Tibial nerve (tissue), 4 donors: Measurements from ENCODE around the gene ADORA1. TPM values are rescaled to one million over a fixed set of nuclear protein-coding genes. Genes with fewer than 3 reads are reported as not detected.

ENCODE experiments used
- DNase-seq, 2 donors: peaks; one replicate each; pipeline ENCODE4 v3.0.0-alpha.2; 2019; ENCODE audit warnings: low spot score in 2 of 2
- H3K27ac ChIP-seq, 4 donors: fragments of 200-600 bp; sonication (generic) in 3 of 4; one replicate each; pipeline ENCODE4 v1.5.1; 2017 to 2019; ENCODE audit warnings: mild to moderate bottlenecking in 1 of 4
- H3K27me3 ChIP-seq, 2 donors: fragments of 200-600 bp; sonication (generic) in 1 of 2; one replicate each; pipeline versions ENCODE4 v1.5.1 to v1.6.0; 2017 to 2019
- H3K36me3 ChIP-seq, 3 donors: fragments of 200-600 bp; sonication (generic); one replicate each; pipeline ENCODE4 v1.5.1; 2018 to 2019
- H3K4me1 ChIP-seq, 4 donors: fragments of 200-600 bp; sonication (generic) in 3 of 4; one replicate each; pipeline ENCODE4 v1.5.1; 2017 to 2019
- H3K4me3 ChIP-seq, 4 donors: fragments of 200-600 bp; sonication (generic) in 3 of 4; one replicate each; pipeline ENCODE4 v1.5.1; 2017 to 2019; ENCODE audit warnings: mild to moderate bottlenecking in 1 of 4, moderate library complexity in 1 of 4
- H3K9me3 ChIP-seq, 4 donors: fragments of 200-600 bp; sonication (generic) in 3 of 4; one replicate each; pipeline ENCODE4 v1.5.1; 2017 to 2019
- EP300 ChIP-seq, 2 donors: sonication (generic); formaldehyde crosslinking; IDR thresholded peaks; one replicate each; pipeline ENCODE4 v1.6.1; 2017; ENCODE audit warnings: antibody characterized with exemption in 2 of 2, mild to moderate bottlenecking in 1 of 2
- POLR2A ChIP-seq, 2 donors: fragments of 450-650 bp; IDR thresholded peaks; one replicate each; pipeline ENCODE4 v1.6.1; 2017; ENCODE audit warnings: antibody characterized with exemption in 2 of 2, mild to moderate bottlenecking in 2 of 2, moderate library complexity in 2 of 2
- WGBS, 2 donors: methylation state at CpG; one replicate each; pipeline ENCODE4 v1.1.5; 2018; 5-methylcytosine and 5-hydroxymethylcytosine counted together
- total RNA-seq, 4 donors: library from RNA; depleted of rRNA; stranded (reverse); fragments of >200 nt; gene quantifications; one replicate each; pipeline ENCODE4 v1.1.0, GENCODE V29; 2016
- TF ChIP-seq, protein P1 (sequence below), 5 experiments: fragments of 200-600 bp in 3 of 5; fragments of 450-650 bp in 2 of 5; sonication (generic) in 3 of 5; IDR thresholded peaks; one replicate each; pipeline ENCODE4 v1.5.1; 2016 to 2019; ENCODE audit warnings: antibody characterized with exemption in 5 of 5, mild to moderate bottlenecking in 3 of 5, moderate library complexity in 2 of 5

Gene ADORA1
- total RNA-seq, 4 donors from 2014 or later, result 0.30 to 2.2 (median 0.96) TPM

DNA sequence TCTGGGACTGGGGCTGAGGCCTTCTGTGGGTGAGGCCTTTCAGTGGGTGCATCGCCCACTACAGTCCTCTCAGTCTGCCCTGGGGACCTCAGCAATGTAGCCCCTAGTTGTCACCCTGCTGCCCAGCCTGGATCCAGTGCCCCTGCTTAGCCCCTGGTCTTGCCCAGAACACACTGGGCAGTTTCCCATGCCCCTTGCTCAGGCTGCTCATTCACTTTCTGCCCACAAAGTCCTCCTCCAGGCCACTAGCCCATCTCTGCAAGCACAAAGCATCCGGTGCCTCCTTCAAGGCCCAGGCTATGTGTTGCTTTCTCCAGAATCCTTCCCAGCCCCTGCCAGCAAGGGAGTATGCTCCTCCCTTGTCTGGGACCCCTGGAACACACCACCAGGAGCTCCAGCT, 5.4 kb upstream of the ADORA1 start:
- Histone ChIP-seq H3K4me3 (no peak overlapping the region), H3K4me1 (peaks cover 0 to 21% (median under 1%) of the 10 kb centered on the region in 4 donors), H3K36me3 (no peaks in the 10 kb centered on the region), H3K9me3 (no peaks in the 10 kb centered on the region), H3K27ac (no peak overlapping the region), H3K27me3 (peaks cover 0 to 68% of the 10 kb centered on the region in 2 donors)
- TF ChIP-seq, protein P1, sequence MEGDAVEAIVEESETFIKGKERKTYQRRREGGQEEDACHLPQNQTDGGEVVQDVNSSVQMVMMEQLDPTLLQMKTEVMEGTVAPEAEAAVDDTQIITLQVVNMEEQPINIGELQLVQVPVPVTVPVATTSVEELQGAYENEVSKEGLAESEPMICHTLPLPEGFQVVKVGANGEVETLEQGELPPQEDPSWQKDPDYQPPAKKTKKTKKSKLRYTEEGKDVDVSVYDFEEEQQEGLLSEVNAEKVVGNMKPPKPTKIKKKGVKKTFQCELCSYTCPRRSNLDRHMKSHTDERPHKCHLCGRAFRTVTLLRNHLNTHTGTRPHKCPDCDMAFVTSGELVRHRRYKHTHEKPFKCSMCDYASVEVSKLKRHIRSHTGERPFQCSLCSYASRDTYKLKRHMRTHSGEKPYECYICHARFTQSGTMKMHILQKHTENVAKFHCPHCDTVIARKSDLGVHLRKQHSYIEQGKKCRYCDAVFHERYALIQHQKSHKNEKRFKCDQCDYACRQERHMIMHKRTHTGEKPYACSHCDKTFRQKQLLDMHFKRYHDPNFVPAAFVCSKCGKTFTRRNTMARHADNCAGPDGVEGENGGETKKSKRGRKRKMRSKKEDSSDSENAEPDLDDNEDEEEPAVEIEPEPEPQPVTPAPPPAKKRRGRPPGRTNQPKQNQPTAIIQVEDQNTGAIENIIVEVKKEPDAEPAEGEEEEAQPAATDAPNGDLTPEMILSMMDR (IDR thresholded peaks at IDR 0.05), result no peak
- WGBS, 2 donors, result 76 to 94% methylated on average over 2 of the region's 2 CpGs
- DNase-seq, result no peak

DNA sequence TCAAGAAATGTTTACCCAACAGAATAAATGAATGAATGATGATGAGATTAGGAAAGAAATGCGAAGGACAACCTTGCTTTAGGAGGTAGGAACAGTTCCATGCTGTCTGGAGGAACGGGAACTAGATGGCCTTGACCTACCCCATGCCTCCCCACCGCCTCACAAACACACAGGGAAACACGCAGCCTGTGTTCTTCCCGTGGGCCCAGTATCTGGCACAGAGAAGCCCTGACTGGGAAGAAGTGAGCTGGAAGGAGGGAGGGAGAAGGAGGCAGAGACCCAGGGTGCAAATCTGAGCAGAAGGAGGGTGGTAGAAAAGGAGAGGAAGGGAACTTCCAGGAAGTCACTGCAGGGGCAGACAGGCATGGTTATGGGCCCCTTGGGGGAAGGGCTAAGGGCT, 3.5 kb upstream of the ADORA1 start:
- Histone ChIP-seq H3K36me3 (no peaks in the 10 kb centered on the region), H3K4me3 (no peak overlapping the region), H3K27me3 (peaks cover 0 to 59% of the 10 kb centered on the region in 2 donors), H3K4me1 (peaks cover 0 to 30% (median 10%) of the 10 kb centered on the region in 4 donors), H3K9me3 (no peaks in the 10 kb centered on the region), H3K27ac (no peak overlapping the region)
- TF ChIP-seq, protein P1 (IDR thresholded peaks at IDR 0.05), result no peak
- TF ChIP-seq POLR2A (IDR thresholded peaks at IDR 0.05), result no peak
- WGBS, 2 donors, result 35 to 52% methylated on average over 5 of the region's 5 CpGs
- DNase-seq, result no peak

DNA sequence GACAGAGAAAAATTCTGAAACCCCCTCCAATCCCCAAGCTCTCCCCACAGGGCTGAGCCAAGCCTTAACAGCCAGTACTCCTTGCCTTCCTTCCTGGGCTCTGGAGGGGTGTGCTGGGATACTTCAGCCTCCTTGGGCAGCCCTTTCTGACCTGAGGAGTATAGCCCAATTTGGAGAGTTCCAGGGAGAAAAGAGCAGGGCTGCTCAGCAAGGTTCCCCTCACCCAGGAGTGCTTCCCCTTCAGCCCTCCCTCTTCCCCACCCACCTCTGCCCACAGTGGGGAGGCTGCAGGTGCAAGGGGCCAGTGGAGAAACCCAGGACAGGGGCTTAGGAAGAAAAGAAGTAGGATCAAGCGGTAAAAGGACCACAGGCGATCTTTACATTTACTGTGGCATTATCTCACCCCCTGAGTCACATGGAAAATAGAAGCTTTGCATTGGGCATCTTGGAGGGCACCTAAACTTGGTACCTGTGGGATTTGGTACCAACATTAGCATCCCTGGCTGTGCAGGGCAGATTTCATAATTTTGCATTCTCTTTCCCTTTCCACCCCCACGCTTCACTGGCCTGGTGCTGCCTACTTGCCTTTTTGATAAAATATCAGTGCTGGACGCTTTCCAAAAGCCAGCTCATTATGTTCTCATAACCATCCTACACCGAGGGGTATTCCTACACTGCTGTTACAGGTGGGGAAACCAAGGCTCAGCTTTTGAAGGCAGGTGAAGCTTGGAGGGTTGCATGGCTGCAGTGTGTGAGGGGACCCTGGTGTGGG, 2.8 kb upstream of the ADORA1 start:
- DNase-seq, result no peak
- WGBS, 2 donors, result 68 to 80% methylated on average over 5 of the region's 5 CpGs

DNA sequence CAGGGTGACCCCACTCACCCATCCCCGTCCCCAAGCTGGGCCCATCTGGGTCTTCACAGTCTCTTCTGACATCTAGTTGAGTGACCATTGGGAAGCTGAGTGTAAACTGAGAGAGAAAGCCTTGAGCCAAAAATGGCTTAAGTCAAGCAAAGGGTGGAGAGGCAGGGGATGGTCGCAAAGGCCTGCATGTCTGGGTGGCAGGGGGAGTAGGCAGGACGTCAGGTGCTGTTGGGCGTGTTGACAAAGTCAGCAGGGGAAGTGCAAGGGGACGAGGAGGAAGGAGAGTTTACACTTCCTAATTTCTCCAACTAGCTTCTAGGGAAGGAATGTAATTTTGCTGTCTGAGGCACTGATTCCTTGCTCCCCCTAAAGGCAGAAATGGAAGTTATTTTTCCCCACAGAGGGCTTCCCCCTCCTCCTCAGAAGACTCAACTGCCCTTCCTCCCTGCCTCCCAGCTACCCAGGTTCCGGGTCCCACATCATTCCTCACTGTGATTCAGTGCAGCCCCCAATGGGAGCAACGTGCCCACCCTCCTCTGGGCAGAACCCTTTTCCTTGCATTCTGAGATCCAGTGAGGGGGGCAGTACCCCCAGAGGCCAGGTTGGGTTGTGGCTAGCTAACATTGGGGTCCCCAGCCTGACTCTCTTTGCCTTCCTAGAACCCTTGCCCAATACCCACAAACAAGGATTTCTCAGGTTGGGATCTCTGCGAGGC, 1.2 kb upstream of the ADORA1 start:
- Histone ChIP-seq H3K4me3 (no peak overlapping the region), H3K27ac (no peak overlapping the region), H3K27me3 (peaks cover 0 to 38% of the 10 kb centered on the region in 2 donors), H3K9me3 (no peaks in the 10 kb centered on the region), H3K36me3 (no peaks in the 10 kb centered on the region), H3K4me1 (peaks cover 0 to 46% (median 13%) of the 10 kb centered on the region in 4 donors)
- no peak for TF ChIP-seq POLR2A (IDR thresholded peaks at IDR 0.05)
- TF ChIP-seq, protein P1 (IDR thresholded peaks at IDR 0.05), result peak in 3 of 5 experiments; percentile 33 to 42 (median 39)
- WGBS, 2 donors, result 38 to 42% methylated on average over 8 of the region's 8 CpGs
- DNase-seq, result no peak

More for the DNA sequence above, 2.8 kb upstream of the ADORA1 start:
- no peak for TF ChIP-seq POLR2A (IDR thresholded peaks at IDR 0.05)
- TF ChIP-seq EP300 (IDR thresholded peaks at IDR 0.05), result no peak
- TF ChIP-seq, protein P1 (IDR thresholded peaks at IDR 0.05), result no peak
- H3K4me3 ChIP-seq, result no peak overlapping the region
- H3K9me3 ChIP-seq, result no peaks in the 10 kb centered on the region
- H3K27me3 ChIP-seq, result peaks cover 0 to 51% of the 10 kb centered on the region in 2 donors
- H3K27ac ChIP-seq, result no peak overlapping the region
- H3K4me1 ChIP-seq, result peaks cover 0 to 36% (median 12%) of the 10 kb centered on the region in 4 donors
- H3K36me3 ChIP-seq, result no peaks in the 10 kb centered on the region
